Activated T-helper 17 cell treated with anti-CD3 and anti-CD28 coated beads, Interleukin-2, amount 50 U/mL, for 72 hours (primary cell): Measurements from ENCODE around the gene TAPBP. TPM values are rescaled to one million over a fixed set of nuclear protein-coding genes. Genes with fewer than 3 reads are reported as not detected.

Experiments
- ATAC-seq: fragments of 150-1000 bp; cut with Tn5 transposase; replicated peaks from 2 replicates; pipeline ENCODE4 v1.10.0; 2021; ENCODE audit warnings: mild to moderate bottlenecking, moderate library complexity
- H3K27ac Mint-ChIP-seq: one replicate; pipeline ENCODE4 v1.8.0; 2022; ENCODE audit warnings: mixed read lengths
- H3K27me3 Mint-ChIP-seq: one replicate; pipeline ENCODE4 v1.8.0; 2022; ENCODE audit warnings: mixed read lengths
- H3K36me3 Mint-ChIP-seq: one replicate; pipeline ENCODE4 v1.8.0; 2022; ENCODE audit warnings: low read depth, mild to moderate bottlenecking, mixed read lengths
- H3K4me1 Mint-ChIP-seq: one replicate; pipeline ENCODE4 v1.8.0; 2022; ENCODE audit warnings: mixed read lengths
- H3K4me3 Mint-ChIP-seq: one replicate; pipeline ENCODE4 v1.8.0; 2022; ENCODE audit warnings: mild to moderate bottlenecking, mixed read lengths
- H3K9me3 Mint-ChIP-seq: one replicate; pipeline ENCODE4 v1.8.0; 2022; ENCODE audit warnings: mixed read lengths
- total RNA-seq, 2 donors: library from RNA; stranded (reverse); gene quantifications; one replicate each; pipeline ENCODE4 v1.2.3, GENCODE V29; 2022

Gene TAPBP
- total RNA-seq, 2 donors from 2014 or later, result 176 to 194 TPM

DNA sequence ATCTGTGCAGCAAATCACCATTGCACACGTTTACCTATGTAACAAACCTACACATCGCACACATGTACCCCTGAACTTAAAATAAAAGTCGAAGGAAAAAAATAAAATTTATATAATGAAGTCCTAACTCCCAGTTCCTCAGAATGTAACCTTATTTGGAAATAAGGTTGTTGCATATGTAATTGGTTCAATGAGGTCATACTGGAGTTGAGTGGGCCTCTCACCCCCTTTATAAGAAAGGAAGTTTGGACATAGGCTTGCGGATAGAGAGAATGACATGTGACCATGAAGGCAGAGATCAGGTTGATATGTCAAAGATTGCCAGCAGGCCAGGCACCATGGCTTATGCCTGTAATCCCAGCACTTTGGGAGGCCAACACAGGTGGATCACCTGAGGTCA is 19.8 kb upstream of the TAPBP start:
- Mint-ChIP-seq H3K9me3 (no peaks in the 10 kb centered on the region), H3K4me3 (no peak overlapping the region), H3K27ac (no peak overlapping the region), H3K4me1 (no peaks in the 10 kb centered on the region), H3K36me3 (no peaks in the 10 kb centered on the region), H3K27me3 (no peaks in the 10 kb centered on the region)
- no peak for ATAC-seq

- no peak overlapping the region for H3K4me3 Mint-ChIP-seq
- H3K27ac Mint-ChIP-seq, result no peak overlapping the region
- H3K4me1 Mint-ChIP-seq, result no peaks in the 10 kb centered on the region
- H3K36me3 Mint-ChIP-seq, result no peaks in the 10 kb centered on the region
- no peaks in the 10 kb centered on the region for H3K27me3 Mint-ChIP-seq
- no peaks in the 10 kb centered on the region for H3K9me3 Mint-ChIP-seq
- no peak for ATAC-seq
These were observed 16.9 kb upstream of the TAPBP start for GRCh38 chr6:33330736-33331135.

DNA sequence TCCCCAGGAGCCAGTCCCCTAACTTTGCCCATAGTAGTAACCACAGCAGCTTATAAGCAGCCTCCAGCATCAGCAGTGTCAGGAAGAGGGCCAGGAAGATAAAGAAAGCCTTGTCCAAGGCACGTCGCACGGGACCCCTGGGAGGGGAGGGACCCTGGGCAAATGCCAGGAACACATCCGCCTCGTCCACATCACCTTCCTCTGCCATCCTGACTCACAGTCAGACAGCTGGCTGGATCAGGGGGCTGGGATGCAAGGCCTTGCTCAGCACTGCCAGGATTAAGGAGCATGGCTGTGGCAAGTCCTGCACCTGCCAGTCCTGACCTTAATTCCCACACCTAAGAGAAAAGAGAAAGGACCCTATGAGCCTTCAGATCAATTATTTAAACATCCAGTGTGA is 15.2 kb upstream of the TAPBP start:
- H3K27me3 Mint-ChIP-seq, result no peaks in the 10 kb centered on the region
- no peak overlapping the region for H3K27ac Mint-ChIP-seq
- ATAC-seq, result no peak
- no peaks in the 10 kb centered on the region for H3K36me3 Mint-ChIP-seq
- H3K4me3 Mint-ChIP-seq, result no peak overlapping the region
- no peaks in the 10 kb centered on the region for H3K4me1 Mint-ChIP-seq
- no peaks in the 10 kb centered on the region for H3K9me3 Mint-ChIP-seq

- H3K27ac Mint-ChIP-seq, result peak overlapping the region; percentile 97
- H3K36me3 Mint-ChIP-seq, result peaks cover 41% of the 10 kb centered on the region
- H3K4me1 Mint-ChIP-seq, result peaks cover 31% of the 10 kb centered on the region
- ATAC-seq, result no peak
- H3K27me3 Mint-ChIP-seq, result no peaks in the 10 kb centered on the region
- no peaks in the 10 kb centered on the region for H3K9me3 Mint-ChIP-seq
- H3K4me3 Mint-ChIP-seq, result peak overlapping the region; percentile 96
These were observed 10.2 kb upstream of the TAPBP start for GRCh38 chr6:33324125-33324524.

- H3K4me3 Mint-ChIP-seq, result peak overlapping the region; percentile 96
- no peak for ATAC-seq
- peak overlapping the region; percentile 97 for H3K27ac Mint-ChIP-seq
- peaks cover 46% of the 10 kb centered on the region for H3K36me3 Mint-ChIP-seq
- H3K4me1 Mint-ChIP-seq, result peaks cover 36% of the 10 kb centered on the region
- no peaks in the 10 kb centered on the region for H3K9me3 Mint-ChIP-seq
- no peaks in the 10 kb centered on the region for H3K27me3 Mint-ChIP-seq
These were observed 9.7 kb upstream of the TAPBP start for GRCh38 chr6:33323623-33323948.

- Mint-ChIP-seq H3K9me3 (no peaks in the 10 kb centered on the region), H3K4me1 (peaks cover 51% of the 10 kb centered on the region), H3K4me3 (peak overlapping the region; percentile 96), H3K27ac (peak overlapping the region; percentile 97), H3K36me3 (peaks cover 57% of the 10 kb centered on the region), H3K27me3 (no peaks in the 10 kb centered on the region)
- no peak for ATAC-seq
These were observed 7.3 kb upstream of the TAPBP start for GRCh38 chr6:33321227-33321626.

GRCh38 chr6:33320315-33321181 is 6.7 kb upstream of the TAPBP start:
- ATAC-seq, result no peak
- Mint-ChIP-seq H3K36me3 (peaks cover 57% of the 10 kb centered on the region), H3K4me1 (peaks cover 51% of the 10 kb centered on the region), H3K9me3 (no peaks in the 10 kb centered on the region), H3K4me3 (peak overlapping the region; percentile 96), H3K27ac (peak overlapping the region; percentile 97), H3K27me3 (no peaks in the 10 kb centered on the region)

- Mint-ChIP-seq H3K27ac (peak overlapping the region; percentile 90), H3K27me3 (no peaks in the 10 kb centered on the region), H3K36me3 (peaks cover 57% of the 10 kb centered on the region), H3K4me1 (peaks cover 51% of the 10 kb centered on the region), H3K9me3 (no peaks in the 10 kb centered on the region), H3K4me3 (peak overlapping the region; percentile 96)
- ATAC-seq, result no peak
These were observed 6.0 kb upstream of the TAPBP start for GRCh38 chr6:33319939-33320314.

DNA sequence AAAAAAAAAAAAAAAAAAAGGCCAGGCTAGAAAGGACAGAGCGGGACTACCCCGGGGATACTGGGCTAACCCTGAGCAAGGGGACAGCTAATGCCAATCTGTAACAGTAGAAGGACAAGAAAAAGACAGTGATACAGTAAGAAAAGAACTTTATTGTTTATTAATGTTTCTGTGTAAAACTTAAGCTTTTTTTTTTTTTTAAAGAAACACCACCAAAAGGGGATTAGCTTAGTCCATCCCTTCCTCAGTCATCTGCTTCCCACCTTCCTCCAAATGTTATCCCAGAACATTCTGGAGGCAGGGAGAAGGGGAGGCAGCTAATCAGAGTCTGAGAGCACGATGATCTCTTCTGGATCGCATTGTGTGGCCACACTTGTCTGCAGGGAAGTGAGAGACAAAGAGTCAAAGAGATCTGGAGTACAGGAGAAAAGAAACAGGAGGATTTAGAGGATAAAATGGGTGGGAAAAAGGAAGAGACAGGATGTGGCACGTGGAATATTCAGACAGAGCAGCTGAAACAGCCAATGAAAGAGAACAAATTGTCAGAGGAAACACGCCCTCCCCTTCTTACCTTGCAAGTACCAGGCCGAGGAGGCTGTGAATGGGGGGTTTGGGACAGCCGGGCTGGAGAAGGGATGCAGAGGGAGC is 4.7 kb upstream of the TAPBP start:
- Mint-ChIP-seq H3K9me3 (no peaks in the 10 kb centered on the region), H3K36me3 (peaks cover 66% of the 10 kb centered on the region), H3K4me3 (peak overlapping the region; percentile 96), H3K27me3 (no peaks in the 10 kb centered on the region), H3K27ac (peak overlapping the region; percentile 90), H3K4me1 (peaks cover 55% of the 10 kb centered on the region)
- no peak for ATAC-seq

DNA sequence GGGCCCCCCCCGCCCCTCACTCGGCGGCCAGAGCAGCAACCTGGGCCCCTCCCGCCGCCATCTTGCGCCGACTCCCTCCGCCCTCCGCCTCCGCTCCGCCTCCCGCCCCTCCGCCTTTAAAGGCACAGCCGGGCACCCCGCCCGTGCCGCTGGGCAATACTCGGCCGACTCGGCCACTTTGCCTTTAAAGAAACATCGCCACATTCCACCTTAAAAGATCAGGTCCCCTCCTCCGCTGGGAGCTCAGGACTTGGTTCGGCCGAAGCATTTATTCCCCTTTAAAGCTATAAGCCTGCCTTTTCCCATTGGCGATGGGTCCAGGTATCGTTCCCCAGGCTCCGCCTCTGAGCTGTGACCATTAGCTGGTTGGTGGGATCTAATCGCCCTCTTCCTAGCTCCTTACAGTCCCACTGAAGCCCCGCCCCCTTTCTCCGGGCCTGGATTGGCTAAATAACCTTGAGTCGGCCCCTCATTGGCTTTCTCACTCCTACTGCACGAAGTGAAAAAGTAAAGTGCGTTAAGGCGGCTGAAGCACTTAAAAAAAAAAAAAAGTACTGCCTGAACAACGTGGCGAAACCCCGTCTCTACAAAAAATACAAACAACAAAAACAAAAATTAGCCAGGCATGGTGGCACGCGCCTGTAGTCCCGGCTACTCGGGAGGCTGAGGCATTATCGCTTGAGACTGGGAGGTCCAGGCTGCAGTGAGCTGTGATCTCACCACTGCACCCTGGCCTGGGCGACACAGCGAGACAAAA is 4.0 kb upstream of the TAPBP start, which contains the start of gene ZBTB22:
TSS of gene ZBTB22 (minus strand) at position 76 of the 757 bp plus-strand sequence. CDS start 828 bp downstream, outside the sequence.
- peaks cover 70% of the 10 kb centered on the region for H3K36me3 Mint-ChIP-seq
- peak; percentile 74 for ATAC-seq
- H3K27me3 Mint-ChIP-seq, result no peaks in the 10 kb centered on the region
- H3K9me3 Mint-ChIP-seq, result no peaks in the 10 kb centered on the region
- peaks cover 54% of the 10 kb centered on the region for H3K4me1 Mint-ChIP-seq
- H3K27ac Mint-ChIP-seq, result peak within 1 kb of the TSS; percentile 90
- peak within 1 kb of the TSS; percentile 96 for H3K4me3 Mint-ChIP-seq

GRCh38 chr6:33317419-33317668 is 3.5 kb upstream of the TAPBP start:
- peaks cover 54% of the 10 kb centered on the region for H3K4me1 Mint-ChIP-seq
- H3K9me3 Mint-ChIP-seq, result no peaks in the 10 kb centered on the region
- peaks cover 70% of the 10 kb centered on the region for H3K36me3 Mint-ChIP-seq
- H3K27ac Mint-ChIP-seq, result peak overlapping the region; percentile 90
- peak overlapping the region; percentile 96 for H3K4me3 Mint-ChIP-seq
- ATAC-seq, result no peak
- H3K27me3 Mint-ChIP-seq, result no peaks in the 10 kb centered on the region

DNA sequence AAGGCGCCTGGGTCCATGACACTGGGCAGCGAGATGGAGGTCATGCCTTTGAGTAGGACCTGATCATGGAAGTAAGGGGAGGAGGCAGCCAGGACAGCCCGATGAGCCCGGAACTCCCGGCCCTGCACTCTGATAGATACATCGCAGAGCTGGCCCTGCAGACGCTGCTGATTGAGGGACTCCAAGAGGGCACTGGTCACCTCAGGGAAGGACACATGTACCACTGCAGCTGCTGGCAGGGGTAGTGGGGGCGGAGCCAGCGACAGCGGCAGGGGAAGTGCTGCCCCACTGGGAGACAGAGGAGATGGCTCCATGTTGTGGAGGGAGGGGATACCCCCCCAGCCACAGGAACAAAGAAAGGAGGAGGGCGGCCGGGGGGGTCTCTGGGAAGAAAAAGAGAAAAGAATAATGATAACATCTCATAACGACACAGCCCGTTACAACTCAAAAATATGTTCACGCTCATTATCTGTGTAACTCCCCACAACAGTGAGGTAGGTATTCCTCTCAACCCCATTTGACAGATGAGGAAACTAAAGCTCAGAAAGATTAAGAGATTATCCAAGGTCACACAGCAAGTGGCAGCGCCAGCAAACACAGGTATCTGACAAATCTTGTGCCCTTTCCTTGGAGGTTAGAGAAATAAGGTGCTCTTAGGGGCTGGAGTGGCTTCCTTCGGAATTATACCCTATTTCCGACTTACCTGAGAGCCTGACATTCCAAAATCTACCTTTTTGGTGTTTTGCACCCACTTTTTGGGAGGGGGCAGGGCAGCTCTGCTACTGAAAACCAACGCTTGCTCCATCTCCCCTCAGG is 2.9 kb upstream of the TAPBP start:
- H3K9me3 Mint-ChIP-seq, result no peaks in the 10 kb centered on the region
- H3K4me1 Mint-ChIP-seq, result peaks cover 49% of the 10 kb centered on the region
- H3K27ac Mint-ChIP-seq, result peak overlapping the region; percentile 90
- no peaks in the 10 kb centered on the region for H3K27me3 Mint-ChIP-seq
- peak overlapping the region; percentile 96 for H3K4me3 Mint-ChIP-seq
- ATAC-seq, result no peak
- peaks cover 70% of the 10 kb centered on the region for H3K36me3 Mint-ChIP-seq

GRCh38 chr6:33315793-33316602 is 2.1 kb upstream of the TAPBP start:
- no peak for ATAC-seq
- Mint-ChIP-seq H3K27ac (peak overlapping the region; percentile 47), H3K36me3 (peaks cover 70% of the 10 kb centered on the region), H3K27me3 (no peaks in the 10 kb centered on the region), H3K4me1 (peaks cover 46% of the 10 kb centered on the region), H3K4me3 (peak overlapping the region; percentile 96), H3K9me3 (no peaks in the 10 kb centered on the region)
